ENCODE measurements around the gene RAMACL.
"Not testable (repeated sequence)": the region's sequence is repeated elsewhere in the genome, so short reads cannot be mapped to it uniquely, and the experiment has no call there.

RAMACL gene

DNA sequence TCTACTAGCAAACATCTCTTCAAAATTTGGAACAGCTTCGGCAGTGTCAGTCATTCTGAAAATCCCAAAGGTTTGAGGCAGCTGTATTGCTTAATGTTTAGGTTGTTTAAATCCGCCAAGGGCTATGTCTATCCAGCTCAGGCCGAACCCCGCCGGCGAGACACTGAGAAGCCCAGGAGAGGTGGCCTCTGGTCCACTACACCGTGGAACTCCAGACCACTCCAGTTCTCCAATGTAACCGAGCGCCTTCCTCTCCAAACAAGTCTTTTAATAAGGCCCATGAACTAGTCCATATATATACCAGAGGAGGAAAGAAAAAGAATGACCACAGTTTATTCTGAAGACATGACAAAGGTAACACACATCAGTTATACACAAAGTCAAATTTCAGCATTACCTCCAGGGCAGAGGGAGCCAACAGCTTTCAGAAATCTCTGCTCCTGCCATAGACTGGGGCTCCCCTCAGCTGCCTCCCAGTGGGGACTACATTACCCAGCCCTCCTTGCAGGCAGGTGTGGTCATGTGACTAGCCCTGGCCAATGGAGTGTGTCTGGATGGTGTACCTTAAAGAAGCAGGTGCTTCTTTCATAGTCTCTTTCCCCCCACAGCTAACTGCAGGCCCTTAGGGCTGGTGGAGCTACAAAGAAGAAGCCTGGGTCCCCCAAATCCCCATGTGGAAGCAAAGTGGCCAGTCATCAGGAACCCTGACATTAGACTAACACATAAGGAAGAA is at the start of gene RAMACL:
Gene RAMACL (minus strand): TSS at position 255 of the 733 bp plus-strand sequence. CDS start 201 bp downstream, at position 54.
- no peak for DNase-seq (ENCODE audit: low read depth in 2 of 2)

DNA sequence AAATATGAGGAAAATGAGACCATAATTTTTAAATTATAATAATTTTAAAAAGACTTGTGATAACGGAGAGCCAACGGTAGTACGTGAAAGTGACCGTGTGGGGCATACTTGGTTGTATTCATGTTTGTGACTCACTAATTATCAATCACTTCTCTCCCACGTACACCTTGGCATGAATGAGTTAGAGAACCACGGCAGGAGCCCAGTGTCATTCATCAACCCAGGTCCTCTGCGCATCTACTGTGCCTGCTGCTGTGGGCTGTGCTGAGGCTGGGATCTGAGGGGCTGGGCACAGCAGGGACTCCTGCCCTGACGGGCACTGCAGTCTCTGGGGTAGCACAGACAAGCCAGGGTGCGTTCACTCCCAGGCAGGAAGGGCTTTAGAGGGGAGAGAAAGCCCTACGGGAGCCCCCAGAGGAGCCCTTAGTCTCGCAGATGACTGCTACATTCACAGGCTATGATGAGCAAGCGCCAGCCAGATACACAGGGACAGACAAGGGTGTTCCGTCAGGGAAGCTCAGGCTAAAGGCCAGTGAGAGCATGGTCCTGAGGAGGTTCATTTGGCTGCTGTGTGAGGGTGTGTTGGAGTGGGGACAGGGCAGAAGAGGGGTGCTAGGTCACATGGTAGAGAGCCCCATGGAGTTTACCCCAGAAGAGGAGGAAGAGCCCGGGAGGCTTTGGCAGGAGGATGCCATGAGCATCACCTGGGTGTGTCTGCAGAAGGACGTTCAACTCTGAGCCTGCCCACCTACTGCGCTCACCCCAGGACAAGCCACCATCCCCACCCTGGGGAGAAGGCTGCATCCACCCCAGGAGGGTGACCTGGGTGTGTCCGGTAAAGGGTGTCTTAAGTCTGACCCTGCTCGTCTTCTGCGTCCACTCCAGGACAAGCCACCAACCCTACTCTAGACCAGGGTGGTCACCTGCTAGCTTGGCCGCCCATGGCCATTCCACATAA is 48.8 kb upstream of the RAMACL start:
- no peak for DNase-seq (ENCODE audit: low read depth in 2 of 2)

DNA sequence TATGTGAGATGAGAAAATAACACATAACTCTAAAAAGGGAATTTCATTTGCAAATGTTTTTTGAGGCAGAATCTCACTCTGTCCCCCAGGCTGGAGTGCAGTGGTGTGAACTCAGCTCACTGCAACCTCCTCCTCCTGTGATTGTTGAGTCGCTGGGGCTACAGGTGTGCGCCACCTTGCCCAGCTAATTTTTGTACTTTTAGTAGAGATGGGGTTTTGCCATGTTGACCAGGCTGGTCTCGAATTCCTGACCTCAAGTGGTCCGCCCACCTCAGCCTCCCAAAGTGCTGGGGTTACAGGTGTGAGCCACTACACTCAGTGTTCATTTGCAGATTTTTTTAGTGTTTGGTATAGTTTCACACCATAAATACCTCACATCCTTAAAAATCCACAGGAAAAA is 48.1 kb upstream of the RAMACL start:
- not testable (repeated sequence) for DNase-seq (ENCODE audit: low read depth in 2 of 2)

DNA sequence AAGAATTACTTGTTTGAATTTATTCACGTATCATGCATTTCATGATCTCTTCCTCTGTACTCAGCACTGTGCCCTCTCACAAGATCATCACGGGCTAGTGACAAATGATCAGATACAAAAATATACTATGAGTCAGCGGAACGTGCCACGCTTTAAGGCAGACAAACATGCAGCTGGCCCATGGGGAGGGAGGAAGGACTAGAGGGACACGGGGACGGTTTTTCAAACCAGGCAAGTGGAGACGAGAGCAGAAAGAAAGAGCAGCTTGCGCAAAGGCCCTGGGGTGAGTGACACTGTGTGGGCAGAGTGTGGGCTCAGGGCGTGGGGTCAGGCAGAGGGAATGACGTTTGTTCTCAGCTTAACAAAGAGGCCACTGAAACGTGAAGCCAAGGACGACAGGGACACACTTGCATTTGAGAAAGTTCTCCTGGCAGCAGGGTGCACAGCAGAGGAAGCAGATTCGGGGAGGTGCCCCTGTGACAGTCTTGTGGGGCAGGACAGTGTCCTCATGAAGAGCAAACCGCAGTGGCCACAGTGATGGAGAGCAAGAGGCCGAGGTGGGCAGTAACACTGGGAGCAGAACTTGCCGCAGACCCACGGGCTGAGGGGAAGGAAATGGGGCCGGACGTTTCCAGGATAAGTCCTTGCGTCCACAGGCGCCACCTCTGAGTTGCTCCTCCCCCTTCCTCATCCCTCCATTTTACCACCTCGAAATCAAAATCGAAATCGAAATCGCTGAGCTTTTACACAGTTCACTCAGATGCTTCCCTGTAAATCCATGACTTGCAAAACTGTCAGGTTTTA is 47.5 kb upstream of the RAMACL start:
- no peak for DNase-seq (ENCODE audit: low read depth in 2 of 2)

DNA sequence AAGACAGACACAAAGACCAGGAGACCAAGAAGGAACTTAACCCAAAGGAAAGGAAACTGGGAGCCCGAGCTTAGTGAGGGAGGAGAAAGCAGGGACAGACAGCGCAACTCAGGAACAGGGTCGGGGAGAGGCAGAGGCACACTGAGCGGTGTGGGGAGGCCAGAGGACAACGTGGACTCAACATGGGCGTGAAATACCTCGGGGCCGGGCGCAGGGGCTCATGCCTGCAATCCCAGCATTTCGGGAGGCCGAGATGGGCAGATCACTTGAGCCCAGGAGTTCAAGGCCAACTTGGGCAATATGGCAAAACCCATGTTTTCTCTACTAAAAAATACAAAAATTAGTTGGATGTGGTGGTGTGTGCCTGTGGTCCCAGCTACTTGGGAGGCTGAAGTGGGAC is 46.3 kb upstream of the RAMACL start:
- DNase-seq (ENCODE audit: low read depth in 2 of 2), result no peak

DNA sequence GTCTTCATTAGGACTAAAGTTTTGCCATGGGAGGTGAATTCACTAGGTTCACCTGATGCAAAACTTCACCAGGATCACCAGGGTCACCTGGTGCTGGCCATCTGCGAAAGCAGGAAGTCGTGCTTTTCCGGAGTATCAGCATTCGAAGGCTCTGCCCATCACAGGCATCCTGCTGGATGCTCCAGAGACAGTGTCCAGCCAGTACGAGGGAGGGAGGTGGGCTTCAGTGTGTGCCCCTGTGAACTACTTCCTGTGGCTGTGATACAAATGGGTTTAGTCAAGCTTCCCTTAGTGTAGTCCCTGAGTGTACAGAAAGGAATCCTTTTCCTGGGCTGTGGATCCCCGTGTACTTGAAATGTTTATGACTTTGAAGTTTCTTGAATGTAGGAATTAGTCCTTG is 44.0 kb upstream of the RAMACL start:
- DNase-seq (ENCODE audit: low read depth in 2 of 2), result no peak

DNA sequence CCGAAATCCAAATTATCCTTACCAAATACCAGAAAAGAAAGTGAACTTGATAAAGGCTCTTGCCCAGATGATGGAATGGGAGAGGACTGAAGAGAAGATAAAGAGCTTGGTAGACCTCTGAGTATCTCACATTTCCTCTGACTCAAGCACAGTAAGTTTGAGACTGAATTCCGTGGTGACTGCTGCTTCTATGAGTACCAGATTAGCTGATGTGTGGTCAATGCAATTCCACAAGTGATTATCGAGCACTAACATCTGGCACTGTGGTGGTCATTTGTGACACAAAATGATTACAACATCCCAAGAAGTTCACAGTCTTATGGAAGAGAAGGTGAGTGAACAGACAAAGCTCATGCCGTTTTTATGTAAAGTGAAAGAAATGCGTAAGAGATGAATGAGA is 43.1 kb upstream of the RAMACL start:
- DNase-seq (ENCODE audit: low read depth in 2 of 2), result no peak

DNA sequence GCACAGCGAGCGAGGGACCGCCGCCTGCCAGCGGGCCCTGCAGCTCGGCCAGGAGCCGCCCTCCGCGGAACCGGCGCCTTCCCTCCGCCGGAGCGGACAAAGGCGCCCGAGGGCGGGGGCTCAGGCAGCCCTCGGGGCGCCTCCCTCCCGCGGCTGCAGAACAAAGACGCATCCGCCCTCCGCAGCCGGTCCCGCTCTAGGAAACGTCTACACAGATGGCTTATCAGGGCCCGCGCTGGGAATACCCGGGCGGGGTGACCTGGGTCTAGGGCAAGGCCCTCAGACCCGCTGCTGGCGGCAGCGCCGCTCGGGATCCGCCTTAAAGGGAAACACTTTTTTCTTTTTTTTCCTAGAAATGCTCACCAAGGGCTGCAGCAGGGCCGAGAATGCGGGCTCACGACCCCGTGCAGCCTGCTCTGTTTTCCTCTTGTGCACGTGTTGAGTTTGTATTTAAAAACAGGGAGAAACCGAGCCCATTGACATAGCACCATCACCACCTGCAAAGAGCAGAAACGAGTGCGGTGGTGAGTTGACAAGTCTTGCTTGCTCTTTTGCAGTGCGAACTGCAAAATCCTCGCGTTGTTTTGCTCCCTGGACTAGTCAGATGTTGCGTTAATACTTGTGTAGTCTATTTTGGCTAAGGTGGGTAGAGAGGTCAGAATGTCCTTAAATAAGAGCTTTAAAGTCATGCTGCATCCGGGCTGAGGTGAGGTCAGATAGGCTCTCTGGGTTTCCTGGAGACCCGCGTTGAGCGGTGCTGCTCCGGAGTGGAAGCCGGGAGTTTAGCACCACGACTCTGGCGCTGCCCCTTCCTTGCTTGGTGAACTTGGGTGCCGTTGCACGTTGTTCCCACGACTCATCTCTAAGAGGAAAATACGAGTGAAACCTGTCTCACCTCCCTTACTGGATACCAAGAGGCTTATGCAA is 41.7 kb upstream of the RAMACL start:
- no peak for DNase-seq (ENCODE audit: low read depth in 2 of 2)

DNA sequence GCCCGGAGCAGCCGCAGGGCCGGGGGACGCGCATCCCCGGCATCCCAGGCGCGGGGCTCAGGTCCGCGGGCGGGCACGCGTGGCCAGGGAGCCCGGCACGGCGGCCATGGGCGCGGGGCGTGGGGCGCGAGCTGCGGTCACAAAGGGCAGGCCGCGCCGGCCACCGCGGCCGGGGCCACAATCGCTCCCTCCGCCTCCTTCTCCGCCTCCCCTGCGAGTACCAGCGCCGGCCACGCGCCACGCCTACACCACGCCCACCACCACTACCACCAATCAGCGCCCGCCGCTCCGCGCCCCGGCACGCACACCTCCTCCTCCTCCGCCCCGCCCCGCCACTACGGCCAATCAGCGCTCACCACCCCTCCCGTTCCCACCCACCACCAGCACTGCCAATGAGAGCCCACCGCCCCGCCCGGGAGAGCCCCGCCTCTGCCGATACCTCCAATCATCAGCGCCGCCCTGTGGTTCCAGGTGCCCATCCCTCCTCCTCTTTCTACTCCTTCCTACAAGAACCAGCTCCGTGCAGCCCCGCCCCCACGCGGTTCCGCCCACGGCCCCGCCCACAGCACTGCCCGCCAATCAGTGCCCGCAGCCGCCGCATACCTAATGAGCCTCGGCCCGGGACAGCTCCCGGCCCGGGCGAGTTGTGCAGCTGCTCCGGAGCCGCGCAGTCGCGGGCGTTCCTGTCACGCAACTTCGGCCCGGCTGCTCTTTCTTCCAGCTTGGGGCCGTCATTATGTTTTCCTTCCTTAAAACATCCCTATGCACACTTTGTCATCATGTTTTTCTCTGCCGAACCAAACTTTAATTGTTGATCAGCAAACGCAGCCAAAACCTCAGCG is 40.8 kb upstream of the RAMACL start, which contains the start of gene RPS6KA2:
Gene RPS6KA2 (minus strand): TSS at position 219 of the 842 bp plus-strand sequence. CDS start 232 bp downstream, outside the sequence.
- DNase-seq (ENCODE audit: low read depth in 2 of 2), result peak; percentile 99

DNA sequence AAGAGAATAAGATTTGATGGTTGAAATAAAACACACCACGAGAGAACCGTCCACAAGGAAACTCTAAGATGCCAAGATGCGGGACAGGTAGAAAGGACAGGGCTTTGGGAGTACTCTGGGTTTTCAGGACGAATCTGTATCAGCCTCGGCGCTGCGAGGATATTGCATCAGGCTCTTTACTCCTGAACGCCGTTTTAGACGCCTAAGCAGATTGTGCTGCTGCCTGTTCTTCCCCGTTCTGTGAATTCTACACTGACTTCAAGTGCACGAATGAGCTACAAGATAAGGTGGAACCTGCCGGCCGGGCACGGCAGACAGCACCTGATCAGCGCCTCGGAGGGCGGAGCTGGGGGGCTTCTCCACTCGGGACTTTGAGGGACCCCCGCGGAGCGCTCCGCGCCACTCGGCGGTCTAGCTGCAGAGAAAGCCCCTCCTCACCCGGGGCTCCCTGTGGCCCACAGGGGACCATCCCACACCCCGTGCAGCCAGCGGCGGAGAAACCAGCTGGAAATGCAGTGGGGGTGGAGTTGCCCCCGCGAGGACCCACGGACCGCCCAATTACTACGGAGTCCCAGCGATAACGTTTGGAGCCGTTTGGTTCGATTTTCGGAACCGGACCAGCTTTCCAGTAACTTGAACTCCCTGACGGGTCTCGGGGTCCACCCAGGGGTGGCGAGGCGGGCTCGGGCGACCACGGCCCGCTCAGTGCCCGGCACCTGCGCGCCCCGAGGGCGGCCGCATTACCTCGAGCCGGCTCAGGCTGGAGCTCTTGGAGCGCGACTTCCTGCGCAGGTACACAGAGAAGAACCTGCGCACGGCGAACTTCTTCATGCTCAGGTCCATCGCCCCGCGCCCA is 39.9 kb upstream of the RAMACL start:
- no peak for DNase-seq (ENCODE audit: low read depth in 2 of 2)

DNA sequence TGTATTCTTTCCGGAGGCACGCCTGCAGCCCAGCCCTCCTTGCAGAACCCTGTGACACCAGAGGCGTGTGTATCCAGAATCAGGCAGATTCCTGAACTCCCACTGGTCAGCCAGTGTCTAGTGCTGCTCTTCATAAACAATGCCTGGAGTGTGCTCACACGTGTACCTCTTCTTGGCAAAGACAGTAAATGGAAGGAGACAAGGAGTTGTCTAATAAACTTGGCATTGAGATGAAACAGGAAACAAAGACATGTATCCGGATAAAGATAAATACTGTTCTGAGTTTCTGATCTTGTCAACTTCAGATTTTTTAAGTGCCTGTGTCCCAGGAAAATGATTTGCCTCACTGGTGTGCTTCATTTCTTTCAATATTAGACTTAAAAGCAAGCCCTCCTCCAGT is 38.9 kb upstream of the RAMACL start:
- no peak for DNase-seq (ENCODE audit: low read depth in 2 of 2)

DNA sequence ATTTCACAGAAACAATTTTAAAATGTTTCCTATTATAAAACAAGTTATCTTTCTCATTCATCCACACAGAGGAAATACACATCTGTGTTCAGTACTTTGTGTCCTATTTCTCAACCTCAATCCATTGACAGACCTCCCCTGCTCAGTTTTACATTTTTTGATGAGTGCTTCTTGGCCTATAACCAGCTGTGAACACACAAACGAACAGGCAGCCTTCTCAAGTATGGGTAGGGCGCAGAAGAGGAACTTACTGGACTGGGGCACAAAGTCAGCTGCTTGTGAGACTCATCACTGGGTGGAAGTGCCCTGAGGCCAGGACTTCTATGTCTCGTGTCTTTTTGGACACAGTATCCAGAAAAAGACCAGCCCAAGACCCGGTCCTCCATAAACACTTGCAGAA is 37.8 kb upstream of the RAMACL start:
- DNase-seq (ENCODE audit: low read depth in 2 of 2), result peak; percentile 77 to 78

DNA sequence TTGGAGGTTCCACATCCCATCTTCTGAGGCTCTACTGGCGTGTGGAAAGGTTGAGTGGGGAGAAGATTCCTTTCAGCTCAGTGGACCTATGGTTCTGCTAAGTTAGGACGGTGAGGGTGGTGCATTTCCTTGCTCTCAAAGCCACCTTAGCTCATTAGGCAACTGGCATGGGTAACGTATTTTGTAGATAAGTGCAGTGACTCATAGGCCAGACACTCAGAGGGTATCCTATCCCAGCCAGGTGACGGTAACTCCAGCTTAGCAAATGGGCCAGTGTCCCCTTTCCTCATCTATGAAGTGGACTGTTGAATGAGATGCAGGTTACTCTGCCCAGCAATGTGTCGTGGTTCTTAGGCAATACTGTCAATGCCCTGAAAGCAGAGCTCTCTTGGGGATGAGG is 36.8 kb upstream of the RAMACL start:
- DNase-seq (ENCODE audit: low read depth in 2 of 2), result no peak

DNA sequence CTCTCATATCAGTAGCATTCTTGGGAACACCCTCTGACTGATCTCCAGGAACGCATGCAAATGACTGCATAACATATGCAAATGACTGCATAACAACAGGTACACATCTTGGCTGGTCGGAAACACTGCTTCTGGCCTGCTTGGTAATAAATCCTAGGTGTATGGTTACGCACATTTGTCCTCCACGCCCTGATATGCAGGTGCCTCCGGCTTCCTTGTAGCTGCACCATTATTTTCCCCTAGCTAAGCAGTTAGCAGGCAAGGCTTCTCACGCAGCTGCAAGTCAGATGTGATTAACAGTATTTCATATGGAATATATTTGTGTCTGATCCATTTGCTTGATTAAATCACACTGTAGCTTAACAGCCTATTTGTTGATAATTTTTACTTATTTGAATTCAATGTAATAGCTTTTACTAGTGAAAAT is 34.6 kb upstream of the RAMACL start:
- DNase-seq (ENCODE audit: low read depth in 2 of 2), result no peak

DNA sequence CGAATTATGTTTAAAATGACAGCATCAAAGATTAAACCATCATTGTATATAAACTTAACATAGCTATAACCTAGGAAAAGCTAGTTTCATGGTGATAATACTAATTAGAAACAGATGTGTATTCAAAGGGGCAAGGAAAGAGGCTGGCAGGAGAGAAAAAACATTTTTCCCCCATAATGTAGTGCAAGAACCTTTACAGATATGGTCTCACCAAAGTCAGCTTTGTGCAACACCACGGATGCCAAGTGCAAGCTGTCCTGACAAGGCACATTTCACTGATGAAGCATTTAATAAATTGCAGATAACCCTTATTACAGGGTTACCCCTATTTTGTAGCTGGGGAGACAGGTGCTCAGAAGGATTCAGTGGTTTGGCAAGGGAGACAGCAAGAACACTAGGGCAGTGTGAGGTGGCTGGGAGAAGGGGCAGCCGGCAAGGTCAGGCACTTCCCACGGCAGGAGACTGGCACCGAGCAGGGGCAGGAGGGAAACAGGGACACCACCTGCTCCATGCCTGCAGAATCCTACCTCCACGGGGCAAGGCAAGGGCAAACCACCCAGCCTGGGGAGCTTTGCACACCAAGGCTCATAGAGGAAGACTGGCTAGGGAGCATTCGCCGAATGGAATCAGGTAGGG is 34.1 kb upstream of the RAMACL start:
- DNase-seq (ENCODE audit: low read depth in 2 of 2), result no peak

DNA sequence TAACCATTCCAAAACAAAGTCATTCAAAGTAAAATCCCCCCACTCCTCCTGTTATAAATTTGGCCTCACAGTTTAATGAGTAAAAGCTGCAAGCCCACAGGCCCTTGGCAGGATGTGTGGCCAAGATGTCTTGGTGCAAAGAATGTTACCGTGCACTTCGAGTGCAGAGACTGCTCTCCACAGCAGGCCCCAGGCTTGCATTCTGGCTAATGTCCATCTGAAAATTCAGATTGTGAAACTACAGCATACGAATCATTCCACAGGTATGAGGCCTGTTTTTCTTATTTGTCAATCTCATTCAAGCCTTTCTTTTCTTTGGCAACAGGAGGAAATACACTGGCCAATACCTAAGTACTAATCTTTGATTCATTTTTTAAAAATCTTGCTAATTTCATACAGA is 33.4 kb upstream of the RAMACL start:
- peak; percentile 99 for DNase-seq (ENCODE audit: low read depth in 2 of 2)

DNA sequence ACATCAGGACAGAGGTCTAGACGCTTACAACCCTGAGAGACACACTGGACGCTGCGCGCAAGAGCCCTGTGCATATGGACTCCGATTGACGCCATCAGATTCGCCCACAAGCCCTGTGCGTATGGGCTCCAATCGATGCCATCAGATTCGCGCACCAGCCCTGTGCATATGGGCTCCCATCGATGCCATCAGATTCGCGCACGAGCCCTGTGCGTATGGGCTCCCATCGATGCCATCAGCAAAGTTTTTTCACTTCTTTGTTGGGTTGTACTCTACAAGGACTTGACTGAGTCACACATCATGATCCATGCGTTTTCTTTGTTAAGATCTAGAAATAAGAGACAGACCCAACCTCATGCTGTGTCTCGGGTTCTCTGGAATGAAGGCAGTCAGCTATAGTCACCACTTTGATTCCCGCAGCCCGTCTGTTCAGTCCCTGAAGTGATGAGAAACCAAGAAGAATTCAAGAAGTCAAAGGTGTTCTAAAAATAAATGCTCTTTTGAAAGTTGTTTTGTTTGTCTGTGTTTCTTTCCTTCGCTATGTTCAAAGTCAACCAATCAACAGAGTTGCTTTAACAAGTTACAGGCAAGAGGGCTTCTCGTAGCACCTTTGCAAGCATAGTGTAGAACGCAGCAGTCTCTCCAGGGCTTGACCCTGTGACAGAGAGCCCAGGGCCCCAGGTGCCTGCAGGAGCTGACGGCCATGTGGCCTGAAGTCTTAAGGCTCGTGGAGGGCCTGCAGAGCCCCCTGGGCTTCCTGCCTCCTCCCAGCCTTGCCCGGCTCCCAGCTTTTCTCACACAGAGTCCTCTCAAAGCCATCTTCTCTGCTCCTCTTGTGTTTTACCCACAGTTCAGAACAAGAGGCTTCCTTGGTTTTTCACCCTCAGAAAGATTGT is 32.6 kb upstream of the RAMACL start:
- DNase-seq (ENCODE audit: low read depth in 2 of 2), result peak; percentile 55 to 66
